Thyroid gland (tissue), 4 donors: ENCODE measurements around the gene MXI1. TPM values are rescaled to one million over a fixed set of nuclear protein-coding genes. Genes with fewer than 3 reads are reported as not detected.

ENCODE experiments used
- DNase-seq, 2 donors: peaks; one replicate each; pipeline ENCODE4 v3.0.0-alpha.2; 2019
- H3K27ac ChIP-seq, 3 donors: fragments of 200-600 bp; sonication (generic); 1 replicate in 2 of 3; 2 replicates in 1 of 3; pipeline ENCODE4 v1.5.1; 2016 to 2019; ENCODE audit warnings: mild to moderate bottlenecking in 1 of 3, moderate library complexity in 1 of 3
- H3K27me3 ChIP-seq: fragments of 200-600 bp; sonication (generic); one replicate; pipeline ENCODE4 v1.5.1; 2019
- H3K36me3 ChIP-seq, 2 donors: fragments of 200-600 bp; sonication (generic); one replicate each; pipeline ENCODE4 v1.5.1; 2016 to 2019
- H3K4me1 ChIP-seq, 2 donors: fragments of 200-600 bp; sonication (generic); one replicate each; pipeline ENCODE4 v1.5.1; 2017 to 2019
- H3K4me3 ChIP-seq, 3 donors: fragments of 200-600 bp; sonication (generic); replicated peaks in 1 of 3; 1 replicate in 2 of 3; 2 replicates in 1 of 3; pipeline ENCODE4 v1.5.1; 2016; ENCODE audit warnings: mild to moderate bottlenecking in 1 of 3
- H3K9me3 ChIP-seq: fragments of 200-600 bp; sonication (generic); one replicate; pipeline ENCODE4 v1.5.1; 2017
- POLR2A ChIP-seq, 2 donors: fragments of 450-650 bp; IDR thresholded peaks; one replicate each; pipeline ENCODE4 v1.6.1; 2017; ENCODE audit warnings: antibody characterized with exemption in 2 of 2, mild to moderate bottlenecking in 2 of 2, moderate library complexity in 1 of 2
- WGBS, 2 donors: methylation state at CpG; one replicate each; pipeline ENCODE4 v1.1.5; 2017; 5-methylcytosine and 5-hydroxymethylcytosine counted together
- intact Hi-C: fragments of 100-400 bp; cut with DNase I; formaldehyde crosslinking; loops from one replicate; pipeline ENCODE4 v1.15.1; 2023
- total RNA-seq, 4 donors: library from RNA; depleted of rRNA; stranded (reverse); fragments of >200 nt; gene quantifications; one replicate each; pipeline ENCODE4 v1.2.3, GENCODE V29; 2016
- TF ChIP-seq, protein P1 (sequence below), 6 experiments: fragments of 200-600 bp in 3 of 6; fragments of 450-650 bp in 3 of 6; sonication (generic) in 3 of 6; IDR thresholded peaks; one replicate each; pipeline ENCODE4 v1.5.1; 2016 to 2019; ENCODE audit warnings: antibody characterized with exemption in 6 of 6, mild to moderate bottlenecking in 2 of 6, inconsistent platforms in 1 of 6, moderate library complexity in 1 of 6

Gene MXI1
- total RNA-seq, 4 donors from 2014 or later: 51.2 to 136 (median 59.6) TPM

DNA sequence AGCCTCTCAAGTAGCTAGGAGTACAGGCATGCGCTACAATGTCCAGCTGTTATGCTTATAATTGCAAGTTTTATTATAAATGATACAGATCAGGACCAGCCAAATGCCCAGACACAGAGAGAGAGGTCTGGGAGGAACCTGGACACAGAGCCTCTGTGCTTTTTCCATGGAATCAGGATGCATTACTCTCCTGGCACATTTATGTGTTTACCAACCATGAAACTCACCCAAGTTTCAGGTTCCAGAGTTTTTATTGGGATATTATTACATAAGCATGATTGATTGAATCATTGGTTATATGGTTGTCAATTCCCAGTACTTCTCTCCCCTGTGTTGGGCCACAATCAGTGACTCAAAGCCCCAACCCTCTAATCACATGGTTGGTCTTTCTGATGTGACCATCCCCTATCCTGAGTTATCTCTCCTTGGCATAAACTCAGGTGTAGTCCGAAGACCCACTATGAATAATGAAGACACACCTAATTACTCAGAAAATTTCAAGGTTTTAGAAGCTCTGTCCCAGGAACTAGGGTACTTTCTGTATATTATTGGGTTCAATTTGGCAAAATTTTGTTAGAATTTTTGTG is 30.6 kb downstream of the MXI1 start:
- no peaks in the 10 kb centered on the region for H3K36me3 ChIP-seq
- H3K9me3 ChIP-seq: no peaks in the 10 kb centered on the region
- no peaks in the 10 kb centered on the region for H3K27me3 ChIP-seq
- no peak for DNase-seq
- no peak overlapping the region for H3K4me3 ChIP-seq
- TF ChIP-seq, protein P1, sequence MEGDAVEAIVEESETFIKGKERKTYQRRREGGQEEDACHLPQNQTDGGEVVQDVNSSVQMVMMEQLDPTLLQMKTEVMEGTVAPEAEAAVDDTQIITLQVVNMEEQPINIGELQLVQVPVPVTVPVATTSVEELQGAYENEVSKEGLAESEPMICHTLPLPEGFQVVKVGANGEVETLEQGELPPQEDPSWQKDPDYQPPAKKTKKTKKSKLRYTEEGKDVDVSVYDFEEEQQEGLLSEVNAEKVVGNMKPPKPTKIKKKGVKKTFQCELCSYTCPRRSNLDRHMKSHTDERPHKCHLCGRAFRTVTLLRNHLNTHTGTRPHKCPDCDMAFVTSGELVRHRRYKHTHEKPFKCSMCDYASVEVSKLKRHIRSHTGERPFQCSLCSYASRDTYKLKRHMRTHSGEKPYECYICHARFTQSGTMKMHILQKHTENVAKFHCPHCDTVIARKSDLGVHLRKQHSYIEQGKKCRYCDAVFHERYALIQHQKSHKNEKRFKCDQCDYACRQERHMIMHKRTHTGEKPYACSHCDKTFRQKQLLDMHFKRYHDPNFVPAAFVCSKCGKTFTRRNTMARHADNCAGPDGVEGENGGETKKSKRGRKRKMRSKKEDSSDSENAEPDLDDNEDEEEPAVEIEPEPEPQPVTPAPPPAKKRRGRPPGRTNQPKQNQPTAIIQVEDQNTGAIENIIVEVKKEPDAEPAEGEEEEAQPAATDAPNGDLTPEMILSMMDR (IDR thresholded peaks at IDR 0.05): no peak
- TF ChIP-seq POLR2A (IDR thresholded peaks at IDR 0.05): no peak
- peaks cover 0 to 6% of the 10 kb centered on the region in 2 donors for H3K4me1 ChIP-seq
- intact Hi-C loops: no loop called here
- H3K27ac ChIP-seq: no peak overlapping the region
- 98 to 100% methylated on average over 2 of the region's 2 CpGs for WGBS, 2 donors

DNA sequence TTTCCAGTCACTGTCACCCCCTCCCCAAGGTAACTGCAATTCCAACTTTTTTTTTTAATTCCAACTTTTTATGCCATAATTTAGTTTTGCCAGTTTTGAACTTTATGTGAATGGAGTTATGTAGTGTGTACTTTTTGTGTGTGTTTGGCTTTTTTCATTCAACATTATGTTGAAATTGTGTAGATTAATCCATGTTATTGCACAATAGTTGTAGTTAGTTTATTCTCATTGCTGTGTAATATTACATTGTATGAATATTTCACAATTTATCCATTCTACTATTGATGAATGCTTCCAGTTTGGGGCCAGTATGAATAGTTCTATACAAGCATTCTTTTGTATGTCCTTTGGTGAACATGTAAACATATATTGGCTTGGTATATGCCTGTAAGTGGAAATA is 32.5 kb downstream of the MXI1 start:
- H3K4me1 ChIP-seq: peaks cover 0 to 7% of the 10 kb centered on the region in 2 donors
- no peaks in the 10 kb centered on the region for H3K27me3 ChIP-seq
- TF ChIP-seq POLR2A (IDR thresholded peaks at IDR 0.05): no peak
- TF ChIP-seq, protein P1 (IDR thresholded peaks at IDR 0.05): no peak
- H3K4me3 ChIP-seq: no peak overlapping the region
- no peaks in the 10 kb centered on the region for H3K9me3 ChIP-seq
- no peak overlapping the region for H3K27ac ChIP-seq
- intact Hi-C loops: no loop called here
- no peak for DNase-seq
- no peaks in the 10 kb centered on the region for H3K36me3 ChIP-seq

DNA sequence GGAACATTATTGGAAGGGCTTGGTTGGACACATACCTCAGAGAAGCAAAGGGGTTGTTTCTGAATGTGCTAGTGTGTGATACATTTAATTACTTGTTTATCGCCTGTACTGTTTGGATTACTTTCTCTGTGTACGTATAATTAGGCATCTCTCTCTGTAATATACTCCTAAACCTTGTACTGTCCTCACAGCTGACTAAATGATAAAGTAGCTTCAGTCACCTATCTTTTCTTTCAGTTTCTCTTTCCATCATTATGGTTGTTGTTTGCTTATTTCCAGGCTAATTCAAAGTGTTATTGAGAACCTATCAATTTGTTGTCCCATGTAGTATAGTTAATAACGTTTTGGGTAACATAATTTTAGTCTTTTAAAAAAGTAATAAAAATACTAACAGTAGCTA is 34.0 kb downstream of the MXI1 start:
- Histone ChIP-seq H3K36me3 (no peaks in the 10 kb centered on the region), H3K27ac (no peak overlapping the region), H3K9me3 (no peaks in the 10 kb centered on the region), H3K27me3 (no peaks in the 10 kb centered on the region), H3K4me3 (no peak overlapping the region), H3K4me1 (peaks cover 0 to 7% of the 10 kb centered on the region in 2 donors)
- 81 to 89% methylated on average over 3 of the region's 3 CpGs for WGBS, 2 donors
- DNase-seq: no peak
- intact Hi-C loops: no loop called here
- TF ChIP-seq POLR2A (IDR thresholded peaks at IDR 0.05): no peak
- TF ChIP-seq, protein P1 (IDR thresholded peaks at IDR 0.05): no peak

DNA sequence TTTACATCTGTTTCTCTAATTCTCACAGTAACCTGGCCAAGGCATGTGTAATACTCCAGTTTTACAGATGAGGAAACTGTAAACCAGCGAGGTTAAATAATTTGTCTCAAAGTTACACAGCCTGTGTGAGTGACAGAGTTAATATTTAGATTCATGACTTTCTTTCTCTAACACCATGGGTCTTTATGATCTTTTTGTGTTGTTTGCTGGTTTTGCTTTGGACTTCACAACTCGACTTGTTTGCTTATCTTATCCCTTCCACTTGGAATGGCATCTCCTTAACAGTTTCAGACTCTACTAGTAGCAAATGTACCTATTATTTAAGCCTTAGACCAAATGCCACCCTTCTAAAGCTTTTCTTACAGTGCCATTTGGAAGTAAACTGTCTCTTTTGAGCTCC is 34.4 kb downstream of the MXI1 start:
- Histone ChIP-seq H3K36me3 (no peaks in the 10 kb centered on the region), H3K4me3 (no peak overlapping the region), H3K27ac (no peak overlapping the region), H3K4me1 (peaks cover 0 to 7% of the 10 kb centered on the region in 2 donors), H3K9me3 (no peaks in the 10 kb centered on the region), H3K27me3 (no peaks in the 10 kb centered on the region)
- TF ChIP-seq, protein P1 (IDR thresholded peaks at IDR 0.05): no peak
- TF ChIP-seq POLR2A (IDR thresholded peaks at IDR 0.05): no peak
- WGBS, 2 donors: 80% methylated on average over 2 of the region's 2 CpGs
- intact Hi-C loops: no loop called here
- DNase-seq: no peak

DNA sequence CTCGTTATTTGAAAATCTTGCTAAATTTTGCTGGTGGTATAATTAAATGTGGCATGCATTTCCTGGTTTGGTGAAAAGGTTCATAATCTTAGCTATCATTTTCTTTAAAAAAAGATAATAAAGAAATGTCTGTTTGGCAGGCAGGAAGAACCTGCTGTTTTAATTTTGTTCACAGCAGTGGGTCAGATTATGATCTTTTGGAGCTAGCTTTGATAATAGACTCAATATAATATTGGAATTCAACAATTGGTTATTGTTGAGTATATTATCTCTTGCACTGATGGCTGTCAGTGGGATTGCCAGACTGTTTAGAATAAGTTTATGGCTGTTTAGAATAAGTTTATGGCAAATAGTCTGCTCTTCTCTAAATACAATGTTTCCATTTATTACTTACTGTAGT is 35.1 kb downstream of the MXI1 start:
- Histone ChIP-seq H3K4me1 (peaks cover 0 to 7% of the 10 kb centered on the region in 2 donors), H3K36me3 (no peaks in the 10 kb centered on the region), H3K27me3 (no peaks in the 10 kb centered on the region), H3K27ac (no peak overlapping the region), H3K9me3 (no peaks in the 10 kb centered on the region), H3K4me3 (no peak overlapping the region)
- WGBS, 2 donors: 93 to 95% methylated on average over 1 of the region's 1 CpG
- intact Hi-C loops: no loop called here
- TF ChIP-seq, protein P1 (IDR thresholded peaks at IDR 0.05): no peak
- TF ChIP-seq POLR2A (IDR thresholded peaks at IDR 0.05): no peak
- no peak for DNase-seq
